OCI-LY1 (cell line): ENCODE results near the gene SYNGR4.

ENCODE experiments used
- EZH2 ChIP-seq: fragments of 200-600 bp; sonication (generic), shearing (Covaris generic); IDR thresholded peaks from 2 replicates; pipeline ENCODE4 v1.8.0; 2017; ENCODE audit warnings: borderline replicate concordance, mixed run types, mild to moderate bottlenecking, antibody characterized with exemption, low read length, moderate library complexity, mixed read lengths
- TF ChIP-seq, protein P1 (sequence below): fragments of 200-600 bp; sonication (generic), shearing (Covaris generic); IDR thresholded peaks from 2 replicates; pipeline ENCODE4 v1.5.1; 2017; ENCODE audit warnings: mild to moderate bottlenecking, antibody characterized with exemption, low read length, moderate library complexity, mixed read lengths

DNA sequence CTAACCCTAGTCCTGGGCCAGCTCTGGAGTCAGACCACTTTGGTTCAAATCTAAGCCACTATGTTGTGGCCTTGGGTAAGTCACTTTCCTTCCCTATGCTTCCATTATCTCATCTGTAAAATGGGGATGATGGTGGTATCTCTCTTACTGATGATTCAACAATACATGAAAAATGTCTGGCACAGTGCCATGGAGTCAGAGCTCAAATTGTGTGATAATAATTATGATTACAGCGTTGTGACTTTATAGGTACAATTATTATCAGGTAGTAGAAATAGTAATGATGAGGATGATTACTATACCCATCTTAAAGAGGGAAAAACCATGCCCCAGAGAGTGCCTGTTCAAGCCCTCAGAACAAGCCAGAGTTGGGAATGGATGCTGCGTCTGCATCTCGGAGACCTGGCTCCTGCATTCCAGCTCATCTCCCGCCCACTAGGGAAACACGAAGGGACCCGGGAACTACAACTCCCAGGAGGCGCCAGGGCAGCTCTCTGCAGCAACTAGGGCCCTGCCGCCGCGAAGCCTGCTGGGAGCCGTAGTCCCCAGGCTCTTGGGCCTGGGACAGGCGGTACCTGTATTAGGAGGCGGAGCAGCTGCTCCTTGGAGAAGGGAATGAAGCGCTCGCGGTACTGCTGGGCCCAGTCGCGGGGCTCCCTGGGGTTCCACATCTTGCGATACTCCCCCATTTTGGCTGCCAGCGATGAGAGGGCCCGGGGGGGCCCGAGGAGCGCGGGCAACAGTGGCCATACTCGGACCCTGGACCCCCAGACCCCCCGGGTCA lies 1.3 kb upstream of the SYNGR4 start:
- TF ChIP-seq, protein P1, sequence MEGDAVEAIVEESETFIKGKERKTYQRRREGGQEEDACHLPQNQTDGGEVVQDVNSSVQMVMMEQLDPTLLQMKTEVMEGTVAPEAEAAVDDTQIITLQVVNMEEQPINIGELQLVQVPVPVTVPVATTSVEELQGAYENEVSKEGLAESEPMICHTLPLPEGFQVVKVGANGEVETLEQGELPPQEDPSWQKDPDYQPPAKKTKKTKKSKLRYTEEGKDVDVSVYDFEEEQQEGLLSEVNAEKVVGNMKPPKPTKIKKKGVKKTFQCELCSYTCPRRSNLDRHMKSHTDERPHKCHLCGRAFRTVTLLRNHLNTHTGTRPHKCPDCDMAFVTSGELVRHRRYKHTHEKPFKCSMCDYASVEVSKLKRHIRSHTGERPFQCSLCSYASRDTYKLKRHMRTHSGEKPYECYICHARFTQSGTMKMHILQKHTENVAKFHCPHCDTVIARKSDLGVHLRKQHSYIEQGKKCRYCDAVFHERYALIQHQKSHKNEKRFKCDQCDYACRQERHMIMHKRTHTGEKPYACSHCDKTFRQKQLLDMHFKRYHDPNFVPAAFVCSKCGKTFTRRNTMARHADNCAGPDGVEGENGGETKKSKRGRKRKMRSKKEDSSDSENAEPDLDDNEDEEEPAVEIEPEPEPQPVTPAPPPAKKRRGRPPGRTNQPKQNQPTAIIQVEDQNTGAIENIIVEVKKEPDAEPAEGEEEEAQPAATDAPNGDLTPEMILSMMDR: no peak
- TF ChIP-seq EZH2: no peak
